ENCODE data around the gene ZC2HC1C.

Gene ZC2HC1C

GRCh38 chr14:75069121-75069810 is at the start of gene ZC2HC1C:
Gene ZC2HC1C (plus strand): TSS chr14:75069641. CDS start chr14:75070574, 933 bp downstream.
- DNase-seq (ENCODE audit: low read depth in 2 of 2) = no peak

GRCh38 chr14:75022655-75023054 is 46.8 kb upstream of the ZC2HC1C start:
- no peak for DNase-seq (ENCODE audit: low read depth in 2 of 2)

- DNase-seq (ENCODE audit: low read depth in 2 of 2) = no peak
Observed at GRCh38 chr14:75023108-75023507, 46.3 kb upstream of the ZC2HC1C start.

GRCh38 chr14:75025082-75025481 is 44.4 kb upstream of the ZC2HC1C start:
- no peak for DNase-seq (ENCODE audit: low read depth in 2 of 2)

- DNase-seq (ENCODE audit: low read depth in 2 of 2) = no peak
Observed at GRCh38 chr14:75025876-75026275, 43.6 kb upstream of the ZC2HC1C start.

GRCh38 chr14:75030147-75030546 is 39.3 kb upstream of the ZC2HC1C start:
- DNase-seq (ENCODE audit: low read depth in 2 of 2) = no peak

GRCh38 chr14:75032939-75033338 is 36.5 kb upstream of the ZC2HC1C start:
- DNase-seq (ENCODE audit: low read depth in 2 of 2) = no peak

- no peak for DNase-seq (ENCODE audit: low read depth in 2 of 2)
Observed at GRCh38 chr14:75040507-75040906, 28.9 kb upstream of the ZC2HC1C start.

GRCh38 chr14:75040959-75041358 is 28.5 kb upstream of the ZC2HC1C start:
- DNase-seq (ENCODE audit: low read depth in 2 of 2) = no peak

- DNase-seq (ENCODE audit: low read depth in 2 of 2) = no peak
Observed at GRCh38 chr14:75041613-75042012, 27.8 kb upstream of the ZC2HC1C start.

GRCh38 chr14:75042035-75042434 is 27.4 kb upstream of the ZC2HC1C start:
- DNase-seq (ENCODE audit: low read depth in 2 of 2) = no peak

GRCh38 chr14:75044322-75044721 is 25.1 kb upstream of the ZC2HC1C start:
- DNase-seq (ENCODE audit: low read depth in 2 of 2) = peak in 1 of 2 experiments; percentile 50

GRCh38 chr14:75044752-75045151 is 24.7 kb upstream of the ZC2HC1C start:
- DNase-seq (ENCODE audit: low read depth in 2 of 2) = no peak

- DNase-seq (ENCODE audit: low read depth in 2 of 2) = no peak
Observed at GRCh38 chr14:75046275-75046674, 23.2 kb upstream of the ZC2HC1C start.

GRCh38 chr14:75046899-75047298 is 22.5 kb upstream of the ZC2HC1C start:
- no peak for DNase-seq (ENCODE audit: low read depth in 2 of 2)

GRCh38 chr14:75047506-75047905 is 21.9 kb upstream of the ZC2HC1C start:
- DNase-seq (ENCODE audit: low read depth in 2 of 2) = no peak

- DNase-seq (ENCODE audit: low read depth in 2 of 2) = no peak
Observed at GRCh38 chr14:75048101-75048500, 21.3 kb upstream of the ZC2HC1C start.

GRCh38 chr14:75049136-75049535 is 20.3 kb upstream of the ZC2HC1C start:
- DNase-seq (ENCODE audit: low read depth in 2 of 2) = no peak

- DNase-seq (ENCODE audit: low read depth in 2 of 2) = no peak
Observed at GRCh38 chr14:75049731-75050201, 19.7 kb upstream of the ZC2HC1C start.

GRCh38 chr14:75050852-75051555 is 18.4 kb upstream of the ZC2HC1C start, which contains the start of gene MLH3:
Gene MLH3 (minus strand): TSS chr14:75051467. CDS start chr14:75049655, 1,812 bp downstream.
- peak in 1 of 2 experiments; percentile 44 for DNase-seq (ENCODE audit: low read depth in 2 of 2)

GRCh38 chr14:75051556-75051899 is 17.9 kb upstream of the ZC2HC1C start:
- DNase-seq (ENCODE audit: low read depth in 2 of 2) = no peak

- no peak for DNase-seq (ENCODE audit: low read depth in 2 of 2)
Observed at GRCh38 chr14:75053396-75054291, 15.8 kb upstream of the ZC2HC1C start.

All from fibroblast of skin of left biceps (primary cell).